ENCODE results near the gene MIER3.

MIER3 gene

GRCh38 chr5:56900858-56901578 lies 50.9 kb downstream of the MIER3 start:
- Histone ChIP-seq H3K27me3 (no peaks in the 10 kb centered on the region), H3K9ac (no peak overlapping the region), H3K4me3 (no peak overlapping the region), H3K9me3 (peaks cover 8% of the 10 kb centered on the region; the same call in 1 of the 2 replicates), H3K4me2 (peak overlapping the region; percentile 57), H4K20me1 (peaks cover 11% of the 10 kb centered on the region; the same call in 1 of the 2 replicates), H3K4me1 (peaks cover 19% of the 10 kb centered on the region), H3K36me3 (peaks cover 9% of the 10 kb centered on the region), H3K27ac (no peak overlapping the region)
- TF ChIP-seq Cebpa-rat (IDR thresholded peaks at IDR 0.05) = no peak

GRCh38 chr5:56900395-56900794 lies 51.5 kb downstream of the MIER3 start:
- TF ChIP-seq Cebpa-rat (IDR thresholded peaks at IDR 0.05) = no peak
- H3K9ac ChIP-seq = no peak overlapping the region
- no peak overlapping the region for H3K4me3 ChIP-seq
- H3K4me2 ChIP-seq = peak overlapping the region; percentile 57
- H3K27me3 ChIP-seq = no peaks in the 10 kb centered on the region
- H3K4me1 ChIP-seq = peaks cover 19% of the 10 kb centered on the region
- peaks cover 12% of the 10 kb centered on the region; the same call in 1 of the 2 replicates for H4K20me1 ChIP-seq
- H3K27ac ChIP-seq = no peak overlapping the region
- peaks cover 8% of the 10 kb centered on the region; the same call in 1 of the 2 replicates for H3K9me3 ChIP-seq
- H3K36me3 ChIP-seq = peaks cover 13% of the 10 kb centered on the region

- Histone ChIP-seq H3K4me2 (no peak overlapping the region), H3K9ac (no peak overlapping the region), H3K27me3 (no peaks in the 10 kb centered on the region), H3K9me3 (no peaks in the 10 kb centered on the region), H3K27ac (no peak overlapping the region), H3K4me1 (peaks cover 19% of the 10 kb centered on the region), H4K20me1 (peaks cover 21% of the 10 kb centered on the region), H3K36me3 (peaks cover 33% of the 10 kb centered on the region), H3K4me3 (no peak overlapping the region)
- TF ChIP-seq Cebpa-rat (IDR thresholded peaks at IDR 0.05) = no peak
These were observed 53.7 kb downstream of the MIER3 start for GRCh38 chr5:56898213-56898612.

DNA sequence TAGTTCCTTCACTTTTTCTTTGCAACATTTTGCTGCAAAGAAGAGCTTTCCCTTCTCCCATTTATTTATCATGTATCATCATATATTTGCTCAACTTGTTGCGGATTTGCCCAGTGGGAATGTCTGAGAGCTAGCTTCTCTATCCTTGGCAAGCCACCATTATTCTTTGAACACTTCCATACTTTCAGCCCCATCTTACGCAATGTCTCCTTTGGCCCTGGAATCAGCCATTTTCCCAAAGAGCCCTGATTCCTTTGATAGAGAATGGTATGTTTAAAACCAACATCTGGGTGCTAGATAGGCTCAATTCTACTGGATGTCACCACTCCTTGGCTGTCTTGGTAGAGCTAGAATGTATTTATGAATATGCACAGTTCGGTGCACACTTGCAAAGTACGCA lies 55.2 kb downstream of the MIER3 start:
- H3K9me3 ChIP-seq = no peaks in the 10 kb centered on the region
- H3K9ac ChIP-seq = no peak overlapping the region
- no peaks in the 10 kb centered on the region for H3K27me3 ChIP-seq
- H3K36me3 ChIP-seq = peaks cover 45% of the 10 kb centered on the region
- H3K4me2 ChIP-seq = no peak overlapping the region
- peaks cover 19% of the 10 kb centered on the region for H3K4me1 ChIP-seq
- H3K4me3 ChIP-seq = no peak overlapping the region
- no peak overlapping the region for H3K27ac ChIP-seq
- TF ChIP-seq Cebpa-rat (IDR thresholded peaks at IDR 0.05) = peak; percentile 71
- H4K20me1 ChIP-seq = peaks cover 25% of the 10 kb centered on the region

DNA sequence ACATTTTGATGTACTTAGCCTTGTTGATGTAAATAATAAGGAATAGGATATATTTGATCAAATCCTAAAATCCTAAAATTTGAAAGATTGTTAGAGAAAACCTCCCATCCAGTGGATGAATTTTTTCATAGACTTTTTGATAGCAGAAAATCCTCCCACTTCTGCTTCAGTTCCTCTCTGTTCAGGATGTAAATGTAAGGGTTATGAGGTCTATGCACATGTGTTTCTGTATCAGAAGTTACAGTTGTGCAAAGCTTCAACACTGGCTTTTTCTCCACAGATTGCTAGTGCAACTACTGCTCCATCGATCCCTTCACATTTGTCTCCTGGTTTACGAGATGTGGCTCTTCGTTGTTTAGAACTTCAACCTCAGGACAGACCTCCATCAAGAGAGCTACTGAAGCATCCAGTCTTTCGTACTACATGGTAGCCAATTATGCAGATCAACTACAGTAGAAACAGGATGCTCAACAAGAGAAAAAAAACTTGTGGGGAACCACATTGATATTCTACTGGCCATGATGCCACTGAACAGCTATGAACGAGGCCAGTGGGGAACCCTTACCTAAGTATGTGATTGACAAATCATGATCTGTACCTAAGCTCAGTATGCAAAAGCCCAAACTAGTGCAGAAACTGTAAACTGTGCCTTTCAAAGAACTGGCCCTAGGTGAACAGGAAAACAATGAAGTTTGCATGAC lies 58.5 kb downstream of the MIER3 start:
- no peaks in the 10 kb centered on the region for H3K4me1 ChIP-seq
- H3K9ac ChIP-seq = no peak overlapping the region
- TF ChIP-seq Cebpa-rat (IDR thresholded peaks at IDR 0.05) = no peak
- H3K4me3 ChIP-seq = no peak overlapping the region
- H3K36me3 ChIP-seq = peaks cover 78% of the 10 kb centered on the region
- peaks cover 52% of the 10 kb centered on the region for H4K20me1 ChIP-seq
- no peaks in the 10 kb centered on the region for H3K27me3 ChIP-seq
- no peak overlapping the region for H3K4me2 ChIP-seq
- H3K9me3 ChIP-seq = 0 out of 2 replicates have a peak, but pooled peaks cover 3% of the 10 kb centered on the region
- H3K27ac ChIP-seq = no peak overlapping the region

GRCh38 chr5:56881571-56881970 lies 70.4 kb downstream of the MIER3 start:
- TF ChIP-seq Cebpa-rat (IDR thresholded peaks at IDR 0.05) = no peak
- H3K27me3 ChIP-seq = no peaks in the 10 kb centered on the region
- H3K36me3 ChIP-seq = peaks cover 100% of the 10 kb centered on the region
- H3K4me2 ChIP-seq = no peak overlapping the region
- H3K9ac ChIP-seq = no peak overlapping the region
- no peaks in the 10 kb centered on the region for H3K4me1 ChIP-seq
- no peak overlapping the region for H3K27ac ChIP-seq
- H3K4me3 ChIP-seq = no peak overlapping the region
- H4K20me1 ChIP-seq = peaks cover 95% of the 10 kb centered on the region
- no peaks in the 10 kb centered on the region for H3K9me3 ChIP-seq

DNA sequence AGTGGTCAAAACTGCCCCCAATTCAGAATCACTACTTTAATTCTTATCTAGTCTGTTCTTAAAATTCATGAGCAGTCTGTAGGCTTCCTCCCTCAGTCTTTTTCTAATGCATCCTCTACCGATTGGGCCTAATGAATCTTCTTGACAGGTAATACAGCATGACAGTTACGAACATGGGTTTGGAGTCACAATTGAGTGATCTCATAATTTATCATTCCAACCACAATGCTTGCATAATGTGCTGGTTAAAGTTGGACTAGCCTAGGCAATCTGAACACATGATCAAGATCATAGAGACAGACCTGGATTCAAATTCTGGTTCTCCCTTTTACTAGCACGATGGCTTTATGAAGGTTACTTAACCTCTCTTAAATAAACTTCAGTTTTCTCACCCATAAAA lies 75.6 kb downstream of the MIER3 start:
- Histone ChIP-seq H4K20me1 (peaks cover 99% of the 10 kb centered on the region), H3K4me1 (peaks cover 36% of the 10 kb centered on the region), H3K36me3 (peaks cover 97% of the 10 kb centered on the region), H3K4me2 (no peak overlapping the region), H3K9me3 (no peaks in the 10 kb centered on the region), H3K4me3 (no peak overlapping the region), H3K27ac (no peak overlapping the region), H3K27me3 (no peaks in the 10 kb centered on the region), H3K9ac (no peak overlapping the region)
- TF ChIP-seq Cebpa-rat (IDR thresholded peaks at IDR 0.05) = no peak

GRCh38 chr5:56873056-56873455 lies 78.9 kb downstream of the MIER3 start:
- TF ChIP-seq Cebpa-rat (IDR thresholded peaks at IDR 0.05) = no peak
- Histone ChIP-seq H4K20me1 (peaks cover 100% of the 10 kb centered on the region), H3K4me1 (peaks cover 66% of the 10 kb centered on the region), H3K27me3 (no peaks in the 10 kb centered on the region), H3K9ac (peak overlapping the region; percentile 60), H3K9me3 (no peaks in the 10 kb centered on the region), H3K27ac (peak overlapping the region; percentile 73), H3K4me3 (no peak overlapping the region), H3K4me2 (peak overlapping the region; percentile 75), H3K36me3 (peaks cover 90% of the 10 kb centered on the region)

GRCh38 chr5:56871777-56872176 lies 80.1 kb downstream of the MIER3 start:
- Histone ChIP-seq H3K27me3 (no peaks in the 10 kb centered on the region), H3K36me3 (peaks cover 88% of the 10 kb centered on the region), H4K20me1 (peaks cover 100% of the 10 kb centered on the region), H3K9ac (no peak overlapping the region; the same call in 1 of the 2 replicates), H3K9me3 (no peaks in the 10 kb centered on the region), H3K4me2 (peak overlapping the region; percentile 75), H3K27ac (peak overlapping the region; percentile 73; the same call in 1 of the 2 replicates), H3K4me3 (no peak overlapping the region), H3K4me1 (peaks cover 70% of the 10 kb centered on the region)
- TF ChIP-seq Cebpa-rat (IDR thresholded peaks at IDR 0.05) = no peak
